Esophagus mucosa (tissue), 1 donor: Measurements from ENCODE around the gene SNRPD3. TPM values are rescaled to one million over a fixed set of nuclear protein-coding genes. Genes with fewer than 3 reads are reported as not detected.
"Not testable (repeated sequence)": the region's sequence is repeated elsewhere in the genome, so short reads cannot be mapped to it uniquely, and the experiment has no call there.

Experiments
- ATAC-seq: fragments of 200-7000 bp; cut with Tn5 transposase; one replicate; pipeline ENCODE4 v1.9.1; 2020
- total RNA-seq: library from RNA; stranded (reverse); gene quantifications from one replicate; pipeline ENCODE4 v1.2.4, GENCODE V29; 2023
- donor health status: DM: yes; HTN: yes; CAD: no.

Gene SNRPD3
- total RNA-seq, 1 donor from 2014 or later = 72.7 TPM

DNA sequence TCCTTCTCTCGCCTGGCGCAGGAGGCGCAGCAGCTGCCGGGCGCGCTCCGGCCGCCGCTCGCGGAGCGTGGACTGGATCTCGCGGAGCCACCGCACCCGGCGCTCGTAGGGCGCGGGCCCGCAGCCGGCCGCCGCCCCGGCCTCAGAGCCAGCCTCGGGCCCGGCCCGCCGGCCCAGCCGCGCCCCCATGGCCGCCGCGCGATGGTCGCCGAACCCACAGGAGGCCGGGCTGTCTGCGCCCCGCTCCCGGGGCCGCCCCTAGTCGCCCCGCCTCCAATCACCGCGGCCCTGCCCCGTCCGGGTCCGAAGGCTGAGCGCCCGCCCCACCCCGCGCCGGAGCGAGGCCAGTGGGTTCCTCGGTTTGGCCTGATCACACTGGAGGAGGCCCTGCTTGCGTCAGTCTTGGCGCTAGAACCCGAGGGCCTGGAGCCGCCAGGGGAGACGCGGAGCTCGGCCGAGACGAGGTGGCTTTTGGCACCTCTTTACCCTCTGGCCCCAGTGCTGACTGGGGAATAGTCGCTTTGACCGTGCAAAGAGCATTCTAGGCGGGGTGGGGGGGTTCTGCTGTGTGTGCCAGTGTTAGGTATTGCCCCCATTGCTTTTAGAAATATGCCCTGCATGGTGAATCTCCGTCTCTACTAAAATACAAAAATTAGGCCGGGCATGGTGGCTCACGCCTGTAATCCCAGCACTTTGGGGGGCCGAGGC is 37.2 kb downstream of the SNRPD3 start, which contains the start of gene LRRC75B:
Gene LRRC75B, minus strand, starts transcription at position 223 of the 708 bp plus-strand sequence. Its CDS starts 34 bp downstream, at position 189.
- peak; percentile 73 for ATAC-seq

- not testable (repeated sequence) for ATAC-seq
Observed at GRCh38 chr22:24593559-24593835, 37.7 kb downstream of the SNRPD3 start.

DNA sequence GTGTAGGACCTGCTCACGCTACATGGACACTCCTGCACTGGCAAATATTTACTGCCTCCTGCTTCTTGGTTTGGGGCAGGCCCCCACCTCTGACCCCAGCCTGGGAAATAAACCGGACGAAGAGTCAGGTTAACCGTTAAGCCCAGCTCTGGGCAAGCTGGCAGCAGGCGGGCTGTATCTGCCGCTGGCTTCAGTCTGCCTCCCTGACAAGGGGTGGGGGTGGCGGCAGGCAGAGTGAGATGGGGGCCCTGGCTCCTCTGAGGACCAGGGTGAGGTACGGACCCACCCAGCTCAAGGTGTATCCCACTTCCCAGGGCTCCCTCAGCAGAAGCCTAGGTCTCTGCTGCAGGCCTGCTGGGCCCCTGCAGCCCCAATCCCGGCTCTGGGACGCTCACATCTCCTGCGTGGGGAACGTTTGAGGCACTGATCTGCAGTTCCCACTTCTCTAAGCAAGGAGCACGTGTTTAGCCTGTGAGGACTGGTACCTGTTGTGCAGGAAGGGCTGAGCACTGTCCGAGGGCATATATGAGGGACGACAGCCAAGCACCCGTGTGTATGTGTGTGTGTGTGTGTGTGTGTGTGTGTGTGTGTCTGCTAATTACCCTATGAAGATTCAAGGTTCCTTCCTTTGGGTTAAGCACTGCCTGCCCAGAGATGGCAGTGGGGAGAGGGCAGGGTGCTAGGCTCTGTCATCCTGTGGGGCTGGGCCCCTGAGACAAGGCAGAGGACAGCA is 38.2 kb downstream of the SNRPD3 start:
- ATAC-seq = peak; percentile 63

DNA sequence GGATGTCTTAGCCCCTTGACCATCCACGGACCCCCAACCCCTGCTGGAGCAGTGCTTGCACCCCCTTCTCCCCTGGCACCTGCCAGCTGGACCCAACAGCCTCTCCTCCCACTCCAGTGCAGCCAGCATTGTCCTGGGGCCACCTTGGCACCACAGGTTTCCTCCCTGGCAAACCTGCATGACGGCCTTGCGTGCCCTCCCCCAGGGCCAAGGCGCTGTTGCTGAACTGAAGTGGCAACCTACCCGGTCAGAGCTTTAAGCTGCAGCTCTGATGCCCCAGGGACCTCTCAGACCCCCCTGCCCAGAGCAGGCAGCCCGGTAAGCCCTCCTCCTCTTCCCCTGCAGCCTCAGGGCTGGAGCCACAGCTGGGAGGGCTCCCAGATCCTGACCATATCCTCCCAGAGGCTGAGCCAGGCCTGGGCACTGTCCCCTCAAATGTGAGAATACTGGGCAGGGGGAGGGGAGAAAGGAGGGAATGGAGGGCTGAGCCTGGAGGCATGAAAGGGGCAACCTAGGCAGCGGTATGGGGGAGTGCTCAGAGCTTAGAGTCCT is 38.8 kb downstream of the SNRPD3 start:
- ATAC-seq = peak; percentile 30

GRCh38 chr22:24595228-24595627 is 39.4 kb downstream of the SNRPD3 start:
- no peak for ATAC-seq

- ATAC-seq = no peak
Observed at GRCh38 chr22:24595863-24596262, 40.1 kb downstream of the SNRPD3 start.

DNA sequence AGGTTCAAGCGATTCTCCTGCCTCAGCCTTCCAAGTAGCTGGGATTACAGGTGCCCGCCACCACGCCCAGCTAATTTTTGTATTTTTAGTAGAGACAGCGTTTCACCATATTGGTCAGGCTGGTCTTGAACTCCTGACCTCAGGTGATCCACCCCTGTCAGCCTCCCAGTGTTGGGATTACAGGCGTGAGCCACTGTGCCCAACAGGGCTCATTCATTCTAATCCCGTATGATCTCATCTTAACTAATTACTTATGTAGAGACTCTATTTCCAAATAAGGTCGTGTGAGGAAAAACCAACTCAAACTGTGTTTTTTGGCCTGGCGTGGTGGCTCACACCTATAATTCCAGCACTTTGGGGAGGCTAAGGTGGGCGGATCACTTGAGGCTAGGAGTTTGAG is 41.3 kb downstream of the SNRPD3 start:
- not testable (repeated sequence) for ATAC-seq

GRCh38 chr22:24599514-24599913 is 43.7 kb downstream of the SNRPD3 start:
- ATAC-seq = peak; percentile 10

DNA sequence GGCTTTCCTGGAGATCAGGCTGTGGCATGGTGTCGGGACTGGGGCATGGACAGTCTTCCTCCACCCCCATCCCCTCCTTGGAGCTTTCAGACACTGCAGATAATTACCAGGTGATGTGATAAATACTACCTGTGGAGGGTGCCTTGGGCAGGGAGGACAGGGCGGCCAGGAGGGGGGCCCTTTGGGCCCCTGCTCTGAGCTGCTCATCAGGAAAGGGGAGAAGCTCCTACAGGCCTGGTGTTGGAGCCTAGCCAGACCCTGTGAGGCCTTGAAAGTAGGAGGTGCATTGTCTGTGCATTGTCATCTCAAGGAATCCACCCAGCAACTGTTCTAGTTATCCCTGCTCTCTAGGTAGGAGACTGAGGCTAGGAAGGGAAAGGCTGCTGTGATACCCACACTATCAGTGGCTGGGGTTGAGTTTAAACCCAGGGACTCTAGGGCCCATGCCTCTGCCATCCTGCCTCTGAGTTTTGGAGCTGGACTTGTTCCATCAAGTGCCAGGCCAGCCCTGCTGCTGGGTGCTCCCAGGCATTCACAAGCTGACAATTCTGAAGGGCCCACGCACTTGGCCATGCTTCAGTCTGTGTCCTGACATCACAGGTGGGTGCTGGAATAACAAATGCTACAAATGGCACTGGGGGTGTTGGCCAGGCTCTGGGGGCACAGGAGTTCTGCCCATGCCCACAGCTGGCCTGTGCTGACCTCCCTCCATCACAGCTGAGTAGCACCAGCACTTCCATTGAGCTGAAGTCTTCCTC is 44.3 kb downstream of the SNRPD3 start:
- not testable (repeated sequence) for ATAC-seq

GRCh38 chr22:24601217-24602104 is 45.7 kb downstream of the SNRPD3 start:
- ATAC-seq = peak; percentile 17

- not testable (repeated sequence) for ATAC-seq
Observed at GRCh38 chr22:24602105-24602749, 46.4 kb downstream of the SNRPD3 start.

GRCh38 chr22:24602847-24603769 is 47.3 kb downstream of the SNRPD3 start, which contains the start of gene GGT1:
Gene GGT1, plus strand, starts transcription at chr22:24603193. Its CDS starts 7,889 bp downstream, at chr22:24611082.
- ATAC-seq = peak; percentile 4

DNA sequence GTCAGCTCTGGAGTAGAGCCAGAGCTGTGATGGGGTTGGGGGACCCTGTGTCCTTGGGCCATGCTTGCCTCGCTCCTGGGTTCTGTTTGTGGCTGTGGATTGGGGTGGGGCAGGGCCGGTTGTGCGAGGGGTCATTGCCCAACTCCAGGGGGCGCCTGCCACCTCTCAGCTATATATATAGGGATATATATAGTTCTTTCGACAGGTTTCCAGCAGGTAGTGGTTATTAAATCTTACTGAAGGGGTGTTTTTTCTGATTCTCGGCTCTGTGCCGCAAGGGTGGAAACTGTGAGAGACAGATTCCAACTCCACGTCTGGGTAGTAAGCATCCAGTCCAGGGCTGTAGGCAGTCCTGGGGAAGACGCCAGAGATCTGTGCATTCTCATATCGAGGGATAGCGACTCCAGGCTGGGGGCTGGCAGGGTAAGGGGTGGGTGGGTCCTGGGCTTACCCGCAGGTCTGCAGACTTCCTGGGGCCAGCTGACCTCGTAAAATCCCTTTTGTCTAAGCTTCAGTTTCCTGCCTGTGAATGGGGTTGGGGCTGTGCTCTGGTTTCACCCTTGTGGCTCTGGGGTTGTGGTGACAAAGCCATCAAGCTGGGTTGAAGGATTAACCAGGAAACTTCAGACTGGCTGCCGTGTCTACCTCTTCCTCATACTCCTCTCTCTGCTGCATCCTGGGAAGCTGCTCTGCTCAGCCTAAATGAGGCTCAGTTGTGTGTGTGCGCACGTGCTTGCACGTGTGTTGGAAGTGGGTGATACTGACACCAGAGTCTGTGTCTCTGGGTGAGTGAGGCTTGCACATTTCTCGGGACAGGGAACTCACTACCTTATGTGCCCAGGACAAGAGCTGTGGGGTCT is 48.2 kb downstream of the SNRPD3 start:
- peak; percentile 34 for ATAC-seq

- ATAC-seq = not testable (repeated sequence)
Observed at GRCh38 chr22:24606340-24606739, 50.5 kb downstream of the SNRPD3 start.

- ATAC-seq = peak; percentile 77
Observed at GRCh38 chr22:24607429-24607983, 51.7 kb downstream of the SNRPD3 start.

GRCh38 chr22:24608327-24608726 is 52.5 kb downstream of the SNRPD3 start:
- ATAC-seq = peak; percentile 27

DNA sequence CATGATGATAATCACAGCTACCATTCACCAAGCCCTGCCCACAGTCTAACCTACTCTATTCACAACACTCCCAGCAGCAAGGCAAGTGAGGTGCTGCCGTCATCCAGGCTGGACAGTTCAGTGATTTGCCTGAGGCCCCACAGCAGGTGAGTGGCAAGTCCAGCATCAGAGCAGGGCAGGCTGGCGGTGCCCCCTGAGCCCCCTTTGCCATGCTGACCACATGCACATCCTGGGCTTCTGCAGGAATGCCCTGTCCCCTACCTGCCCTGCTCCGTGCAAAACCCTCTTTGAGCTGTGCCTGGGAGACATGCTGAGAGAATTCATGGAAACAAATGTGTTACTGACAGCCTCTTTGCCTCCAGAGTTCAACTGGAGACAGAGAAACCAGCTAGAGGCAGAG is 54.1 kb downstream of the SNRPD3 start:
- ATAC-seq = not testable (repeated sequence)

DNA sequence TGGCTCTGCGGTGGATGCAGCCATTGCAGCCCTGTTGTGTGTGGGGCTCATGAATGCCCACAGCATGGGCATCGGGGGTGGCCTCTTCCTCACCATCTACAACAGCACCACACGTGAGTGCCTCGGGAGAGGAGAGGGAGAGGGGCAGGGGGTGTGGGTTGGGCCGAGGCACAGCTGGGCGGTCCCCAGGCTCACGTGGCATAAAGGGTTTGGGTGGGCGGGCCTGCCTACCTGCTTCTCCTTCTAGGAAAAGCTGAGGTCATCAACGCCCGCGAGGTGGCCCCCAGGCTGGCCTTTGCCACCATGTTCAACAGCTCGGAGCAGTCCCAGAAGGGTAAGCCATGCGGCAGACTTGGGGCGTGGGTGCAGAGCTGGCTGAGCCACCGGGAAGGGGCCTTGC is 59.0 kb downstream of the SNRPD3 start:
- ATAC-seq = not testable (repeated sequence)

DNA sequence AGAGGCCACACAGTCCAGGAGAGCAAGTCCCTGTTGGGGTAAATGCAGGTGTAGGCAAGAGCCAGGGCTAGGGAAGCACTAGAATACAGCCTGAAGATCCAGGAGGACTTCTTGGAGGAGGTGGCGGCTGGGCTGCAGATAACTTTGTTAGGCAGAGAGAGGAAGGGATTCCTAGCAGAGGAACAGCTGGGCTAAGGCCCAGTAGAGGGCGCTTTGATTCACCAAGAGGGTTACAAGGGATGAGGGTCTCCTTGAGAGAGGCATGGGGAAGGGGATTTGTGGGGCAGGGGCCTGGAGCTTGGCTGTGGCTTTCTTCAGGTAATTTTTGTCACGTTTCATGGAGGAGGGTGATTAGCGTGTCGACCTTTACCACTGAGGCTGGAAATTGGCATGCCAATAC is 65.4 kb downstream of the SNRPD3 start:
- ATAC-seq = not testable (repeated sequence)
